Measurements from ENCODE around the gene PTTG1IP2. TPM values are rescaled to one million over a fixed set of nuclear protein-coding genes. Genes with fewer than 3 reads are reported as not detected.

PTTG1IP2 gene
- total RNA-seq, 6 donors from 2014 or later, result not detected

DNA sequence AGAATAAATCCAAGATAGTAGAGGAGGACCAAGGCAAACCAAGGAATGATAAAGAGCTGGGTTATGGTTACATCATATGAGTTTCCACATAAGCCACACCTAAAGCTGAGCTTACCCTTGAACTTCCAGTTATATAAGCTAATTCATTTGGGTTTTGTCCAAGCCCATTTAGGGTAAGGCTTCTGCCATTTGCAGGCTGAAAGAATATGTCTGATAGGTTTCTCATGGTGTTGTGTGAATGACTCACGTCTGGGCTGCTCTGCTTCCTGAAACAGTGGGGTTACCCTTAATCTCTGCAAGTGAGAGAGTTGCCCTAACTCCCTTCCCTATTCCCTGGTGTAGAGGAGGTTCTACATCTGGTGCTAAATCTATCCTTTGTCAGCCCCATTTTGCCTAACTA, 60.8 kb downstream of the PTTG1IP2 start:
- H3K27ac ChIP-seq, result no peak overlapping the region
- no peak overlapping the region for H3K4me3 ChIP-seq
- DNase-seq (no peak), ATAC-seq (ENCODE audit: low FRiP score in 2 of 2) (peak in 1 of 2 donors; percentile 38)
- H3K36me3 ChIP-seq, result no peaks in the 10 kb centered on the region
- H3K27me3 ChIP-seq, result no peaks in the 10 kb centered on the region
- TF ChIP-seq EP300 (IDR thresholded peaks at IDR 0.05) (no peak), POLR2A (IDR thresholded peaks at IDR 0.05) (no peak), POLR2AphosphoS5 (IDR thresholded peaks at IDR 0.05) (no peak)
- TF ChIP-seq, protein P1, sequence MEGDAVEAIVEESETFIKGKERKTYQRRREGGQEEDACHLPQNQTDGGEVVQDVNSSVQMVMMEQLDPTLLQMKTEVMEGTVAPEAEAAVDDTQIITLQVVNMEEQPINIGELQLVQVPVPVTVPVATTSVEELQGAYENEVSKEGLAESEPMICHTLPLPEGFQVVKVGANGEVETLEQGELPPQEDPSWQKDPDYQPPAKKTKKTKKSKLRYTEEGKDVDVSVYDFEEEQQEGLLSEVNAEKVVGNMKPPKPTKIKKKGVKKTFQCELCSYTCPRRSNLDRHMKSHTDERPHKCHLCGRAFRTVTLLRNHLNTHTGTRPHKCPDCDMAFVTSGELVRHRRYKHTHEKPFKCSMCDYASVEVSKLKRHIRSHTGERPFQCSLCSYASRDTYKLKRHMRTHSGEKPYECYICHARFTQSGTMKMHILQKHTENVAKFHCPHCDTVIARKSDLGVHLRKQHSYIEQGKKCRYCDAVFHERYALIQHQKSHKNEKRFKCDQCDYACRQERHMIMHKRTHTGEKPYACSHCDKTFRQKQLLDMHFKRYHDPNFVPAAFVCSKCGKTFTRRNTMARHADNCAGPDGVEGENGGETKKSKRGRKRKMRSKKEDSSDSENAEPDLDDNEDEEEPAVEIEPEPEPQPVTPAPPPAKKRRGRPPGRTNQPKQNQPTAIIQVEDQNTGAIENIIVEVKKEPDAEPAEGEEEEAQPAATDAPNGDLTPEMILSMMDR (IDR thresholded peaks at IDR 0.05), result no peak
- no peaks in the 10 kb centered on the region for H3K9me3 ChIP-seq
- 64 to 73% methylated on average over 1 of the region's 1 CpG for WGBS, 2 donors
- no peaks in the 10 kb centered on the region for H3K4me1 ChIP-seq

DNA sequence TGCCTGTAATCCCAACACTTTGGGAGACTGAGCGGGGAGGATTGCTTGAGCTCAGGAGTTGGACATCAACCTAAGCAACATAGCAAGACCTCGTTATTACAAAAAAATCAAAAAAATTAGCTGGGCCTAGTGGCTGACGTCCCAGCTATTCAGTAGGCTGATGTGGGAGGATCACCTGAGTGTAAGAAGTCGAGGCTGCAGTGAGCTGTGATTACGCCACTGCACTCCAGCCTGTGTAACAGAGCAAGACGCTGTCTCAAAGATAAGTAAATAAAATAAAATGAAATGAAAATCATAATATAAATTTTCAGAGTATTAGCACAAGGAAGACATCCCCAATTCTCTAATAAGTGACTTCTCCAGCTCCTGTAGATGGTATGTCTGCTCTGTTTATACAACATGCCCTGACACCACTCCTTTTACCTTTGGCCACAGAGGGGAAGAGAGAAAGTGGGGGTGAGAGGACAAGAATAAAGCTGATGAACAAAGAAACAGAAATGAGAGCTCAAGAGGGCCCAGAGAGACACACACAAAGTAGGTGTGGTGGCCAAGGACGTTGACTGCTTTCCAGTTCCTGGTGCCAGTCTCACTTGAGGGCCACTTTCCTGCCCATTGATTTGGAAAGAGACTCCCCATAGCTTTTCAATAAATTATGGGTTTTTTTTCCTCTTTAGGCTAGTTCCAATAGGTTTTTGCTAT, 62.9 kb downstream of the PTTG1IP2 start:
- TF ChIP-seq EP300 (IDR thresholded peaks at IDR 0.05) (no peak), POLR2AphosphoS5 (IDR thresholded peaks at IDR 0.05) (no peak), POLR2A (IDR thresholded peaks at IDR 0.05) (no peak)
- TF ChIP-seq, protein P1 (IDR thresholded peaks at IDR 0.05), result no peak
- DNase-seq (no peak), ATAC-seq (ENCODE audit: low FRiP score in 2 of 2) (no peak)
- H3K27me3 ChIP-seq, result no peaks in the 10 kb centered on the region
- H3K4me1 ChIP-seq, result no peaks in the 10 kb centered on the region
- no peaks in the 10 kb centered on the region for H3K36me3 ChIP-seq
- 71 to 75% methylated on average over 7 of the region's 7 CpGs for WGBS, 2 donors
- H3K4me3 ChIP-seq, result no peak overlapping the region
- no peaks in the 10 kb centered on the region for H3K9me3 ChIP-seq
- no peak overlapping the region for H3K27ac ChIP-seq

DNA sequence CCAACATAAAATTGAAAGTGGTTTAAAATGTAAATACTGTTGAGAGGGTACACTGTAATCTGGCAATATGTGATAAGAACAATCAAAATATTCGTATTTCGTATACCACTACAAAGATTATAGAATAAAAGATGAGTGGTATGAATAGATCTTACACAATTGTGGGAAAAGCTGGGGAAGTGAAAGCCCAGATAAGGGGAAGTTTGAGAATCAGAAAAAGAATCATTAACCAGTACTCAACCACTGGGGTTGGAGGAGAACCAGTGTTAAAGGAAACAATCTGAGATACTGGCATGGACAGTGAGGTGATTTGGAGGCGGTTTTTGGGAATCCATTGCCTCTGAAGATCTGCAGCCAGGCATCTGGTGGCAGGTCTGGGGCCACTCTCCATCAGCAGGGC, 67.0 kb downstream of the PTTG1IP2 start:
- ATAC-seq (ENCODE audit: low FRiP score in 2 of 2), result peak in 1 of 2 donors; percentile 65
- no peak for TF ChIP-seq EP300 (IDR thresholded peaks at IDR 0.05)
- TF ChIP-seq POLR2AphosphoS5 (IDR thresholded peaks at IDR 0.05), result no peak
- TF ChIP-seq, protein P1 (IDR thresholded peaks at IDR 0.05), result no peak
- TF ChIP-seq POLR2A (IDR thresholded peaks at IDR 0.05), result no peak

DNA sequence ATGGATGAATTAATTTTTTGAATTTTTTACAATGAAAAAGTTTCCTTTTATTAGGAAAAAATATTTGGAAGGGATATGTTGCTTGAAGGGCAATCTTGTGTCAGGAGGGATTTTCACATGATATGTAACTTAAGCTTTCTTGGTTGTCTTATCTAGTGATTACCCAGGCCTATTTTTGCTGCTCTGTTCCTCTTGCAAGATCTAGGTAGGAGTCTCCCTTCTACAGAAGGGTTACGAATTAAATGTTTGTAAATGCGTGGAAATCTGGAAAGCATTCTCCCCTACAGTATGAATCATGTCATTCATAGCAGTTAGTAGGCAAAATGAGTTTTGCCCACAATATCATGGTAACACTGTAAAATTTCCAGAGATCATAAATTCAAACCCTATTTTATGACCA, 69.0 kb downstream of the PTTG1IP2 start:
- H3K27me3 ChIP-seq, result no peaks in the 10 kb centered on the region
- H3K9me3 ChIP-seq, result no peaks in the 10 kb centered on the region
- TF ChIP-seq, protein P1 (IDR thresholded peaks at IDR 0.05), result no peak
- TF ChIP-seq POLR2A (IDR thresholded peaks at IDR 0.05) (no peak), POLR2AphosphoS5 (IDR thresholded peaks at IDR 0.05) (no peak), EP300 (IDR thresholded peaks at IDR 0.05) (no peak)
- H3K4me3 ChIP-seq, result no peak overlapping the region
- no peak for ATAC-seq (ENCODE audit: low FRiP score in 2 of 2)
- H3K27ac ChIP-seq, result no peak overlapping the region
- no peaks in the 10 kb centered on the region for H3K4me1 ChIP-seq
- WGBS, 2 donors, result 94 to 100% methylated on average over 2 of the region's 2 CpGs
- no peak for DNase-seq
- H3K36me3 ChIP-seq, result no peaks in the 10 kb centered on the region

More for the DNA sequence above, 67.0 kb downstream of the PTTG1IP2 start:
- no peak for DNase-seq
- no peaks in the 10 kb centered on the region for H3K27me3 ChIP-seq
- H3K4me3 ChIP-seq, result no peak overlapping the region
- 47 to 48% methylated on average over 3 of the region's 3 CpGs for WGBS, 2 donors
- no peaks in the 10 kb centered on the region for H3K36me3 ChIP-seq
- no peaks in the 10 kb centered on the region for H3K4me1 ChIP-seq
- no peak overlapping the region for H3K27ac ChIP-seq
- no peaks in the 10 kb centered on the region for H3K9me3 ChIP-seq

DNA sequence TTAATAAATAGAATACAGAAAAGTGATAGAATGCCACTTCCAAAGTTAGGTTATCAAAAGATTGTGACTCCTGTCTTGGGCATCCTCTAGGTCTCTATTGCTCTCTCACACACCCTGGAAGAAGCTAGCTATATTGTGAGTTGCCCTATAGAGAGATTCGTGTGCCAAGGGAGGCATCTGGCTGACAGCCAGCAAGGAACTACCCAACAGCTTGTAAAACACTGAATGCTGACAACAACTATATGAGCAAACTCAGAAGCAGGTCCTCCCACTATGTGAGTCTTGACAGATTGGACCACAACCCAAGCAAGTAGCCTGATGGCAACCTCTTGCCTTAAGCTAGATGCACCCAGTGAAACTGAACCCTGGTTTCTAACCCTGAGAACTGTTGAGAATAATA, 71.0 kb downstream of the PTTG1IP2 start:
- TF ChIP-seq POLR2A (IDR thresholded peaks at IDR 0.05) (no peak), POLR2AphosphoS5 (IDR thresholded peaks at IDR 0.05) (no peak)
- WGBS, 2 donors, result 31 to 57% methylated on average over 1 of the region's 1 CpG
- Histone ChIP-seq H3K9me3 (no peaks in the 10 kb centered on the region), H3K27me3 (no peaks in the 10 kb centered on the region), H3K27ac (no peak overlapping the region), H3K4me1 (no peaks in the 10 kb centered on the region), H3K36me3 (no peaks in the 10 kb centered on the region), H3K4me3 (no peak overlapping the region)
- ATAC-seq (ENCODE audit: low FRiP score in 2 of 2) (no peak), DNase-seq (no peak)
